WI38 (cell line): ENCODE results near the gene RHBG.

ENCODE experiments used
- H3K4me3 ChIP-seq: 2 replicates; pipeline ENCODE4 v1.5.1; 2011; ENCODE audit warnings: low read depth, mild to moderate bottlenecking, control low read depth, low read length
- TF ChIP-seq, protein P1 (sequence below): IDR thresholded peaks from 2 replicates; pipeline ENCODE4 v1.5.1; 2012; ENCODE audit warnings: low read depth, mild to moderate bottlenecking, control low read depth, low read length

Gene RHBG

GRCh38 chr1:156384007-156384406 lies 15.0 kb downstream of the RHBG start:
- TF ChIP-seq, protein P1, sequence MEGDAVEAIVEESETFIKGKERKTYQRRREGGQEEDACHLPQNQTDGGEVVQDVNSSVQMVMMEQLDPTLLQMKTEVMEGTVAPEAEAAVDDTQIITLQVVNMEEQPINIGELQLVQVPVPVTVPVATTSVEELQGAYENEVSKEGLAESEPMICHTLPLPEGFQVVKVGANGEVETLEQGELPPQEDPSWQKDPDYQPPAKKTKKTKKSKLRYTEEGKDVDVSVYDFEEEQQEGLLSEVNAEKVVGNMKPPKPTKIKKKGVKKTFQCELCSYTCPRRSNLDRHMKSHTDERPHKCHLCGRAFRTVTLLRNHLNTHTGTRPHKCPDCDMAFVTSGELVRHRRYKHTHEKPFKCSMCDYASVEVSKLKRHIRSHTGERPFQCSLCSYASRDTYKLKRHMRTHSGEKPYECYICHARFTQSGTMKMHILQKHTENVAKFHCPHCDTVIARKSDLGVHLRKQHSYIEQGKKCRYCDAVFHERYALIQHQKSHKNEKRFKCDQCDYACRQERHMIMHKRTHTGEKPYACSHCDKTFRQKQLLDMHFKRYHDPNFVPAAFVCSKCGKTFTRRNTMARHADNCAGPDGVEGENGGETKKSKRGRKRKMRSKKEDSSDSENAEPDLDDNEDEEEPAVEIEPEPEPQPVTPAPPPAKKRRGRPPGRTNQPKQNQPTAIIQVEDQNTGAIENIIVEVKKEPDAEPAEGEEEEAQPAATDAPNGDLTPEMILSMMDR: no peak
- H3K4me3 ChIP-seq: no peak overlapping the region

DNA sequence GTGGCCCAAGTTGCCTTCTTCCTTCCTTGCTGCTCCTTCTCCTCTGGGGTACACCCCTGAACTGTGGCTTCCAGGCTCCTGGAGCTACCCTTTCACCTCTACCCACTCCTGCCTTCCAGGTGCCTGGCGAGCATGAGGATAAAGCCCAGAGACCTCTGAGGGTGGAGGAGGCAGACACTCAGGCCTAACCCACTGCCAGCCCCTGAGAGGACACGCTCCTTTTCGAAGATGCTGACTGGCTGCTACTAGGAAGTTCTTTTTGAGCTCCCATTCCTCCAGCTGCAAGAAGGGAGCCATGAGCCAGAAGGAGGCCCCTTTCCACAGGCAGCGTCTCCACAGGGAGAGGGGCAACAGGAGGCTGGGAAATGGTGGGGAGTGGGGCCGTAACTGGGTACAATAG lies 15.6 kb downstream of the RHBG start:
- TF ChIP-seq, protein P1: no peak

DNA sequence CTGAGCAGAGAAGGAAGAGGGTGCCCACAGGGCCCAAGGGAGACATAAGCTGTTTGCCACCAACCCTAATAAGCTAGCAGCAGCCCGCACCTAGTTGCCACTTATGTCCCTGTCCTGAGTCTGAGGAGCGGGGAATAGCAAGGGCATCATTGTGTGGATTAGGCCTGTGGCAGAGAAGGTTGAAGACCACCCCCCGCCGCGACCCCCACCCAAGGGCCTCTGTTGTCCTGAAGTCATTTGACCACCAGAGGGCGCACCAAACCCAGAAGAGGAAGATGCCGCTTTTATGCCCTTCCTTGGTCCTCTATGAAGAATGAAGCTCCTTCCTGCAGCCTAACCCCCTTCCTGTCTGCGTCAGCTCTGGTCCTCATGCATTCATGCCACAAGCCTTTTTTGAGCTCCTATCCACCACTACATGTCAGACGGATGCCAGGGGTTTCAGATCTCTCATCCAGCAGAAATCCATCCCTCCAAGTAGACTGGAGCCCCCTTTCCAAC lies 16.6 kb downstream of the RHBG start:
- TF ChIP-seq, protein P1: peak; percentile 93
- no peak overlapping the region for H3K4me3 ChIP-seq

More for the DNA sequence above, 15.6 kb downstream of the RHBG start:
- H3K4me3 ChIP-seq: no peak overlapping the region

DNA sequence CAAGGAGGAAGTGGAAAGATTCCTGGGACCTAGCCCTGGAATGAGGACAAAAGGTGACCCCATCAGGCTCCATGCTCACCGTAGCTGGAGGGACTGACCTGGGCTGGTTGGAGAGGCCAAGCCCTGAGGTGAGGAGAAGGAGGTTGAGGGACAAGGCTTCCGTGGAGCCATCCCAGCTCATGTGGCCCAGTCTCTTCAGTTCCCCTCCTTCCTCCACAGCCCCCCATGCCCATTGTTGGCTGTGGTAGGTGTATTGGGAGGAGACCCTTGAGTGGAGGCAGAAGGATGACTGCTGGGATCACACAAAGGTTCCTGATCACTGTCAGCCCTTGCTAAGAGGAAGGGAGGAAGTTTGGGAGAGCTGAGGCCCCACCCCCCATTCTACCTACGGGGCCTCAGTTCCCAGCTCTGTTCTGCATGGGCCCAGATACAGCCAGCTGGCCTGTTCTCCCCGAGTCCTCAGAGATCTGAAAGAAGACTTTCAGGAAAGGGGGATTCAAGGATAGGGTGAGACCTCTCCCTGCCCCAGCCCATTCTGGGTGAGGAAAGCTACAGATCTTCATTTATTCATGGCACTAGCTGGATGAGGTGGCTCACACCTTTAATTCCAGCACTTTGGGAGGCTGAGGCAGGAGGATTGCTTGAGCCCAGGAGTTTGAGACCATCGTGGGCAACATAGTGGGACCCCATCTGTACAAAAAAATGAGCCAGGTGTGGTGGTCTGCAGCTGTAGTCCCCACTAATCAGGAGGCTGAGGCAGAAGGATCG lies 17.3 kb downstream of the RHBG start:
- H3K4me3 ChIP-seq: no peak overlapping the region
- TF ChIP-seq, protein P1: no peak

DNA sequence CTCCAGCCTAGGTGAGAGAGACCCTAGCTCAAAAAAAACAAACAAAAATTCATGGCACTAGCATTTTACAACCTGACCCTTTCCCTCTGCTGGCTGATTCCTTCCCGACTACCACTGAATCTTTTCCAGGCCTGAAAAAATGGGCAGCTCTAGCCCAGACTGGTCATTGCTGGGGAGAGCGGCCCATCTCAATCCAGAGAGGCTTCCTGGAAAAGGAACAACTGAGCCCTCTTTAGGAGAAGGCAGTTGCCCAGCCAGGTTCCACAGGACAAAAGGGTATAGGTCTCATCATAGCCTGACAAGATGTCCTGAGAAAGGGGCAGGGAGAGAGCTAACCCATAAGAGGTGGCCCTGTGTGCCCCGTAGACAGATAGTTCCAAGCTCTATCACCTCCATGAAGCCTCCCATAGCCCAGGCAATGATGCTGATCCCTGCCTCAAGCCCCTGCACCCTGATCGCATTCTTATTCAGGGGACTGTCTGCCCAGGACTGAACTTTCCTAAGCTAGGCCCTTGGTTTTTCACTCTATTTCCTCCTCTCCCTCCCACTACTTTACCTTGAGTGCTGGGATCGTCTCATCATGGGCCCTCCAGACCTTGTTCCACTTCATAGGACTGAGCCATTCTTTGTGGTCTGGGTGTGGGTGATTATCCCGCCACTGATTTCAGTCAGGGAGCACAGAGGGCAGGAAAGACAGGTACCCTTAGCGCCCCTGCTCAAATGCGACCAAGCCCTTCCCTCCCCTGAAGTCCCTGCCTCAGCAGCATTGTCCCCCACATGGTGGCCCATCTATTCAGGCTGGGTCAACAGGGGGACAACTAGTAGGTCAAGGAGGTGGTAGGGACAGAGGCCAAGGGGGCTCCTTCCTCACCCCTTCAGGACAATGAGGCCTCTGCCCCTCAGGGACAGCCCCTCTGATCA lies 18.2 kb downstream of the RHBG start:
- no peak overlapping the region for H3K4me3 ChIP-seq

GRCh38 chr1:156387870-156388173 lies 18.8 kb downstream of the RHBG start:
- H3K4me3 ChIP-seq: no peak overlapping the region

More for the DNA sequence above, 18.2 kb downstream of the RHBG start:
- TF ChIP-seq, protein P1: no peak

More at GRCh38 chr1:156387870-156388173, 18.8 kb downstream of the RHBG start:
- TF ChIP-seq, protein P1: no peak
